Midbrain (tissue), 1 donor: ENCODE measurements around the gene PPP1R9B.

Experiments
- DNase-seq: peaks from one replicate; lab custom pipeline; 2025; lab: John Stamatoyannopoulos, UW

Gene PPP1R9B

GRCh38 chr17:50173335-50173941 is 23.0 kb upstream of the PPP1R9B start:
- DNase-seq = no peak

DNA sequence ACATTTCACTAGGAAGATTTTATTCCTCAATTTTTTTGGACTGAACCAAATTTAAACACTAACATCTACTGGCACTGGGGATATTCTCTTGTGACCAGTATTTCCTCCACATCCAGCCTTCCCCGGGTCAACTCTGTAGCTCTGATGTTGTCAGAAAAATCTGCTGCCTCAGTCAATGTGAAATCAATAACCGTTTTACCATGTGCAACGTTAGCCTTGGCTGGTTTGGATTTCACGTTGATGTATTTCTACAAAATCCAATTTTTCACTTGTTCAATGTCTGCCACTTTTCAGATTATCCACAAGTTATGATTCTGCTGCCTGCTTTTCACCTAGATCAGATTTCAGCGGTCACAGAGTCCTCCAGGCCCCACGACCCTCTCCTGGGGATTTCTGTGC is 22.5 kb upstream of the PPP1R9B start:
- no peak for DNase-seq

DNA sequence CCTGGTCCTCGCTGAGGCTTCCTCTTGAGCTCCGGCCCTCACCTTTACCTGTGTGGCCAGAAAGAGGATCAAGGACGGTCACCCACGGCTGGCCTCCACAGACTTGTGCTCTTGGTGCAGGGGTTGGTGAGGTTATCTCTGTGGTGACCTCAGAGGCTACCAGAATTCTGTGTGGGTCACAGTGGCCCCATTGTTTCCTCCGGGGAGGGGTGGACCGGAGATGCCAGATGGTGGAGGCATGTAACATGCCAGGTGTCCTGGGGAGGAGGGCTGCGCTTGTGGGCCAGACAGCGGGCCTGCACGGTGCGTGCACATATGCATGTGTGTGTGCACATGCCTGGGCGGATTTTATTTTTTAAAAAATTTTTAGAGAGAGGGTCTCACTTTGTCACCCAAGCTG is 21.7 kb upstream of the PPP1R9B start:
- no peak for DNase-seq

- no peak for DNase-seq
Measured at GRCh38 chr17:50171371-50172071, 21.0 kb upstream of the PPP1R9B start.

DNA sequence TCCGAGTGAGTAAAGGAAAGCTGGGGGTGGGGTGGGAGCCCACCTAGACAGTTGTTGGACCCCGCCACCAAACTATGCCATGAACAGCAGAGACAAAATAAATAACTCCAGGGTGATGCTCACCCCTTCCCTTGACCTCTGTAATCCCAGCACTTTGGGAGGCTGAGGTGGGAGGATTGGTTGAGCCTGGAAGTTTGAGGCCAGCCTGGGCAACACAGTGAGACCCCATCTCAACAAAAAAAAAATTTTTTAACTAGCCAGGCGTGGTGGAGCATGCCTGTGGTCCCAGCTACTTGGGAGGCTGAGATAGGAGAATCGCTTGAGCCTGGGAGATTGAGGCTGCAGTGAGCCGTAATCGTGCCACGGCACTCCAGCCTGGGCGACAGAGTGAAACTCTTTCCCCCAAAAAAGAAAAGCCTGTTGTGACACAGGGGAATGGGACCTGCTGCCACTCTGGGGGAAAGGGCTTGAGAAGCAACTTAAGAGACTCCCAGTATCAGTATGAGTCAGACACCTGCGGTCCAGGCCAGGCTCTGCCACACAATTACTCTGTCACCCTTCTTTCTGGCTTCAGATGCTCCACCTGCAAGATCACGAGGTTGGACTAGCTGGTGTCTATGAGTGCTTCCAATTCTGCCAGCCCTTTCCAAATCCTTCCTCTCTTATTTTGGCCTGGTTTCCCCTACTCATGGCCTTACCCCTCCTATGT is 20.3 kb upstream of the PPP1R9B start:
- DNase-seq = no peak

DNA sequence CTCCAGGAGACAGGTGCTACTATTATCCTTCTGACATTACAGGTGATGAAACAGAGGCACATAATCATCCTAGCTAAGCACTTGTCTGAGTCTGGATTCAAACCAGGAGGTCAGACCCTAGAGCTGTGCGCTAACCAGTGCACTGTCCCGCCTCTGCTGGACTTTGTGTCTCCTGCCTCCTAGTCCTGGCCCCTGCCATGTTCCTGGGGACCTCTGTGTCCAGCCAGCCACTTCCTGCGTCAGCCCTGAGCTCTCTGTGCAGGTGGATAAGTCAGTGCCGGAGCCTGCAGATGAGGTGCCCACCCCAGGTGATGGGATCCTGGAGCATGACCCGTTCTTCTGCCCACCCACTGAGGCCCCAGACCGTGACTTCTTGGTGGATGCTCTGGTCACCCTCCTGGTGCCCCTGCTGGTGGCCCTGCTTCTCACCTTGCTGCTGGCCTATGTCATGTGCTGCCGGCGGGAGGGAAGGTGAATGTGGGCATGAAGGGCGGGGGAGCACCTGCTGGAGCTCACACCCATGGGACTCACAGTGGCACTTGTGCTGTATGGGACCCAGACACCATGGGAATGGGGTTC is 19.5 kb upstream of the PPP1R9B start:
- DNase-seq = no peak

GRCh38 chr17:50169121-50169764 is 18.8 kb upstream of the PPP1R9B start:
- peak; percentile 55 for DNase-seq

DNA sequence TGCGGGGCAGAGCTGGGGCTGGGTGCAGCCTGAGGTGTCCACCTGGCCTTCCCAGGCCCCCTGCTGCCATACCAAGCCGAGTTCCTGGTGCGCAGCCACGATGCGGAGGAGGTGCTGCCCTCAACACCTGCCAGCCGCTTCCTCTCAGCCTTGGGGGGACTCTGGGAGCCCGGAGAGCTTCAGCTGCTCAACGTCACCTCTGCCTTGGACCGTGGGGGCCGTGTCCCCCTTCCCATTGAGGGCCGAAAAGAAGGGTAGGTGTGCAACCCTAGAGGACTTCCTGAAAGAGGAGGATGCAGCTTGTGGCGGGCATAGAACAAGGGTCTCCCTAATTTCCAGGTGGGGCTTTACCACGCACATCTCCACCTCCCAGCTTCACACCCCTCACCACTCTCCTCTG is 17.8 kb upstream of the PPP1R9B start:
- no peak for DNase-seq

GRCh38 chr17:50167371-50167770 is 16.9 kb upstream of the PPP1R9B start:
- no peak for DNase-seq

DNA sequence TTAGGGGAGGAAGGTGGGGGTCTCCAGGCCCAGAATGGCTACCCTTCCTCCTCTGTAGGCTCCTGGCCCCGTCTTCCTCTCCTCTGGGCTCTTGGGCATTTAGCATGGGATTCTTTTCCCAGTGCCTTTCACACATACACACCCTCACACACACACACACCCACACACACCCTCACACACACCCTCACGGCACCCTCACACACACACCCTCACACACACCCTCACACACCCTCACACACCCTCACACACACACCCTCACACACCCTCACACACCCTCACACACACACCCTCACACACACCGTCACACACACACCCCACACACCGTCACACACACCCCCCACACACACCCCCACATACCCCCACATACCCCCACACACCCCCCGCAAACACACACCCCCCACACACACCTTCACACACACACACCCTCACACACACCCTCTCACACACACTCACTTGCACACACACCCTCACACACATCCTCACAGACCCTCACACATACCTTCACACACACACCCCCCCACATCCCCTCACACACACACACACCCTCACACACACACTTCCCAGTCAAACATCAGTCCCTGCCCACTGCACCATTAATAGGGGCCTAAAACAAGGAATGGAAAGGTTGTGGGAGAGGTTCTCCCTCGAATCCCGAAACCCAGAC is 16.2 kb upstream of the PPP1R9B start:
- no peak for DNase-seq

GRCh38 chr17:50165867-50166517 is 15.5 kb upstream of the PPP1R9B start, which contains the start of gene SGCA:
Gene SGCA (plus strand): TSS chr17:50166005. CDS start chr17:50166041, 36 bp downstream.
- DNase-seq = no peak

DNA sequence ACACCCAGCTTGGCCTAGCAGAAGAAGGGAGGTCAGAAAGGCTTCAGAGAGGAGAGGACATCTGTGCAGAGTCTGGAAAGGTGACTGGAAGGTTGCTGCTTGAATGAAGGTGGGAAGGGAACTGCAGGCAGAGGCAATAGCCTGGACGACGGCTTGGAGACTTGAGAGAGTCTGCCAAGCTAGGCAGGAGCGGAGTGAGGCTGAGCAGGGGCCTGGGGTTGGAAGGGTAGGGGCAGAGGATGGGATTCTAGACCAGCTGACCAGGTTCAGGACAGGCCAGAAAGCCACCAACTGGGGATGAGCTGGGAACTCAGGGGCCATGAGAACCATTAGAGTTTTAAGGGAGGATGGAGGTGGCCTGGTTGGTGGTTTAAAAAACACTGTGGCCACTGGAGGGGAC is 15.0 kb upstream of the PPP1R9B start:
- DNase-seq = no peak

DNA sequence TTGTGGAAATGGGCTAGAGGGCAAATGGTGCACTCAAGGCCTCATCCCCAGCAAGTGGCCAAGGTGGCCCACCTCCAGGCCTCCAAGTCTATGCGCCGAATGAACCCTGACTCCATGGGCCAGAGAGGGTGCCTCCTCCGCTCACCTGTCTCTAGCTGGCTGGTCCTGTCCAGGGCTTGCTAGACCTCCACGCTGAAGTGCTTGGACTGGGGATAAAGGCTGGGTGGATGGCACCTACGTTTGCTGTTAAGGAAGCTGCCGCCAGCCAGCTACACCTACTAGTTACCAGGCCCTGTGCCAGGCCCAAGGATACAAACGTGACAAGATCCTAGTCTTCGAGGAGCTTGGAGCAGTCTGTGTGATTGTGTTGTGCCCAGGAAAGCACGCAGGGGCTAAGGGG is 14.6 kb upstream of the PPP1R9B start:
- DNase-seq = no peak

DNA sequence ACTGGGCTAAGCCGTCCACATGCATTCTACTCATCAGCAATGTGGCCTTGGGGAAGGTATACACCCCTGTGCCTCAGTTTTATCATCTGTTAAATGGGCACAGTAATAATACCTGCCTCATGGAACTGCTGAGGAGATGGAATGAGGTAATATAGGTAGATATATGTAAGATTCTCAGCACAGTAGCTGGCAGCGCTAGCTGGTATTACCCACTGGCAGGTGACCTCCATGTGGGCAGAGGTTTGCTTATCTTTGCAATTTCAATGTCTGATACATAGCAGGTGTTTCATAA is 14.2 kb upstream of the PPP1R9B start:
- no peak for DNase-seq

DNA sequence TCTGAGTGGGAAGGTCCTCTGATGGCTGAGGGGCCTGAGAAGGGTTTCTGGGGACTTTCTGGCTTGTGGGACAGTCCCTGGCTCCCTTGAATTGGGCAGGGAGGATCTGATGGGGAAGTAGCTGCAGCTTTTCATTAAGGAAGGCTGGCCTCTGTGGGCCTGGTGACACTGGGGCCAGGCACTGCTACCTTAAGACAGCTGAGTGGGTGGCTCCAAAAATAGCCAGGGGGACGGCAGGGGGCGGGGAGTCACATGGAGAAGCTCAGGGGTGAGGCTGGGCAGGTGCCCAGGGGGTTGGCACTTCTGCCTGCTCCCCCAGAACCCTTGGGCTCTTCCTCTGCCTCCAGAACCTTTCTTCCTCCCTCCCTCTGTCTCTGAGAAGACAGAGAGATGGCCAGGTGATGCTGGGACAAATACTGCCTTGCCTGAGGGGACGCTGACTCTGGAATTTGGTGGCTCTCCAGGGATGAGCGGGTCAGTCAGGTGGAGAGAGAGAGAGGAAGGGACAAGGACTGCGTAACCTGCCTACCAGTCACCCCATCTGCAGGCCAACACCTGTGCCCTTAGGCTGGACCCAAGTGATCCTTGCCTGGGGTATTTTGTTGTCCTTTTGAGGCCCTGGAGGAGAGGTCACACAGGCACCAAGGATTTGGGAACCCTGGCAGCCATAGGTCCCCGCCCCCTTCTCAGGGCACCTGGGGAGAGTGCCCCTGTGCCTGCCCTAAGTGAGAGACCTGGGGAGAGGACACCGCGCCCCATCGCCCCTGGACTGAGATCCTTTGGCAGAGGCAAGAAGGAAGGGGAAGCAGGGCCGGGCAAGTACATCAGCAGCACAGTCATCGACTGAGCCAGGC is 13.6 kb upstream of the PPP1R9B start:
- no peak for DNase-seq

GRCh38 chr17:50162466-50163254 is 12.2 kb upstream of the PPP1R9B start:
- DNase-seq = no peak

- no peak for DNase-seq
Measured at GRCh38 chr17:50161911-50162288, 11.4 kb upstream of the PPP1R9B start.

DNA sequence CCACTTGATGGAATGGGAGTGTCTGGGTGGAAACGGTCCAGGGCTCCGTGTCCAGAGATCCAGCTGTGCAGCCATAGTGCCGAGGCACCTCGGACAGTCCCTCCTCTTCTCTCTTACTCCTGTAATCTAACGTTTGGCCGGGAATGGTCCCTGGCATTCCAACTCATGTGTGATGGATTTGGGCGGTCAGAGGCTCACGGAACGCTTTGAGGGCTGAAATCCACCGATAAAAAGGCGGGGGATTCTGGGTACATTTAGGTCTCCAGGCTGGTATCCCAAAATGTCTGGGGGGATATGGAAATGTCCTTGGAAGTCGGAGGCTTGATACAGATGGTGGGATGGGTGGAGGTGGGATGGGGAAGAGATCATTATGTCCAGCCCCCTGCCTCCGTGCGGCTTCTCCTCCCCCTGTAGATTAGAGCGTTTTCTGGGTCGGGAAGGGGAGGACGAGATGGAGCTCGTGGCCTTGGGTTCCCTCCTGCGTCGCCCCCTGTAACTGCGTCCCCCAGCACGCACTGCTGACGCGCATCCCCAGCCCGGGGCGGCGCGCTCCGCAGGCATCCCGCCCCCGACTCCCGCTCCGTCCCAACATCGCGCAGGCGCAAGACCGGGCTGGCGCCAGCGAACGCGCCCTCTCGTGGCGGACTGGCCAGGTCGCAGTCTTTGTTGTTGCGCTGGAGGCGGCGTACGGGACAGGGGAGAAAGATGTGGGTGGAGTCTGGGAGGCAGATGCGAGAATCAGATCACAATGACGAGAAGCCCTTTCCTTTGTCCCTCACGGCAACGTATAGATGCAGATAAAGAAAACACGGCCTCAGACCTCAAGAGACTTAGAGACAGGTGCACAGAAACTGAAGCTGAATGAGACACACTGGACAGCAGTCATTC is 10.8 kb upstream of the PPP1R9B start:
- DNase-seq = peak; percentile 92

DNA sequence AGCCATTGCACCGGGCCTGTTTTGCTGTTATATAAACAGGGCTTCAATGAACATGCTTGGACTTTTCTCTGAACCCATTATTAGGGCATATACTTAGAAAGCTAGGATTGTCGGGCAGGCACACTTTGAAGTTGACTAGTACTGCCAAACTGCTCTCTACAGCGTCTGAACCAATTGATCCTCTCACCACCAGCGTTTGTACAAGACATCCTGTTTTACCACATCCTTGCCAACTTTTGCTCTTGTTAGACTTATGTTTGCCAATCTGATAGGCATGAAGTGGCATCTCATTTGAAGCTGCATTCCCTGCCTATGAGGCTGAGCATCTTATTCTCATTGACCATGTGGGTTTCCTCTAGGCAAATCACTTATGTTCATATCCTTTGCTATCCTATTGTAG is 7.4 kb upstream of the PPP1R9B start:
- DNase-seq = no peak
